GM19452 (cell line): ENCODE measurements around the gene MT1B.

ENCODE experiments used
- ATAC-seq: cut with Tn5 transposase; IDR thresholded peaks from one replicate; pipeline ENCODE4 v1.9.1; 2021; ENCODE audit not compliant: unreplicated experiment

Gene MT1B

DNA sequence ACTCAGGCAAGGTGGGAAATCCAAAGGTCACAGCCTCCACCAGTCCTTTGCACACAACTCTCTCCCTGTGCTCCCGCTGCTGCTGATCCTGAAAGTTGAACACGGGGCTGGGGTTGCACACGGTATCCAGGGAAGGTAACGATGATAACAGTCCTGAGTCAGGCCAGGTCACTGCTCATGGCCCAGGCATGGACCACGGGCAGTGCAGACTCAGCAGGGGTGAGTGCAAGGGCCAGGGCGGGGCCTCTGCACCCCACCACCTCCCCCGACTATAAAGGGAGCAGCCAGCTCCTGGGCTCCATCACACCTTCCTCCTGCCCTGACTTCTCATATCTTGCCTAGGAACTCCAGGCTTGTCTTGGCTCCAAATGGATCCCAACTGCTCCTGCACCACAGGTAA lies at the start of gene MT1B:
MT1B (plus strand) TSS at position 301 of the 400 bp plus-strand sequence; CDS start at position 369, 68 bp downstream.
- ATAC-seq, result no peak

DNA sequence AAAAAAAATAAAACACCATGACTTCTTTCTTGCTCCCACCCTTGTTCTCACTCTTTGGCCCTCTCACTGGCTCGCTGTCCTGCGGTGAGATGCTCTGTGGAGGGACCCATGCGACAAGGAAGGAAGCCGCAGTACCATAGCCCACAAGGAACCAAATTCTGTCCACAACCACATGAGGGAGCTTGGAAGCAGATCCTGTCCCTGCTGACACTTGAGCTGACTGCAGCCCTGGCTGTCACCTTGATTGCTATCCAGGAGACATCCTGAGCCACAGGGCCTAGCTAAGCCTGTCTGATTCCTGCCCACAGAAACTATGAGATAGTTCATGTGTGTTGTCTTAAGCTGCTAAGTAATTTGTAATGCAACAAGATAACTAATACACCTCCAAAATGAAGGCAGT lies 48.1 kb upstream of the MT1B start:
- no peak for ATAC-seq

DNA sequence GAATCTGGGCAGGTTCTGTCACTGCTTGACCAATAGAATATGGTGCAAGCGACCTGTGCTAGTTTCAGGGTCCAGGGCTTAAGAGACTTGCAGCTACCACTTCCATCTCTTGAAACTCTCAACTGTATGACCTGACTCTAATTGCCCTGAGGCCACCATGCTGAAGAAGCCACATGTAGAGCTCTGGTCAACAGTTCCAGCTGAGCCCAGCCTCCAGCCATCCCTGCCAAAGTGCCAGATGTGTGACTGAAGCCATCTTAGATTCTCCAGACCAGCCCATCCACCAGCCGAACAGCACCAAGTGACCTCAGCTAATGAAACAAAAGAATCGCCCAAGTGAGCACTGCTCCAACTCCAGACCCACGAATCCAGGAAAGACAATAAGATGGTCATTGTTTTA lies 46.7 kb upstream of the MT1B start:
- no peak for ATAC-seq

DNA sequence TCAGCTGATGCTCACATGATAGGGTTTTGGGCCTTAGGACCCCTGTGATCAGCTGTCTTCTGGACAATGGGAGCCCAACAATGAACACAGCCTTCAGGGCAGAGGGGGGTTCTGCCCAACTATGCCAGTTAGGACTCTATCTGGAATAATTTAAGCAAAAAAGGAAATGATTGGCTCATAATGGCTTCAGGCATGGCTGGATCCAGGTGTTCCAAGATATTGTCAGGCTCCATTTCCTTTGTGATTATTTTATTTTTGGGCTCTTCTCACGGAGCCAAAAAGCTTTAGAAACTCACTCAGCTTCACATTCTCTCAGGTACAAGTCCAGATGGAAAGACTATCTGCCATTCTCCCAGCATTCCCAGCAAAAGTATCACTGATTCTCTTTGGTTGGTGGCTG lies 46.2 kb upstream of the MT1B start:
- ATAC-seq, result no peak

DNA sequence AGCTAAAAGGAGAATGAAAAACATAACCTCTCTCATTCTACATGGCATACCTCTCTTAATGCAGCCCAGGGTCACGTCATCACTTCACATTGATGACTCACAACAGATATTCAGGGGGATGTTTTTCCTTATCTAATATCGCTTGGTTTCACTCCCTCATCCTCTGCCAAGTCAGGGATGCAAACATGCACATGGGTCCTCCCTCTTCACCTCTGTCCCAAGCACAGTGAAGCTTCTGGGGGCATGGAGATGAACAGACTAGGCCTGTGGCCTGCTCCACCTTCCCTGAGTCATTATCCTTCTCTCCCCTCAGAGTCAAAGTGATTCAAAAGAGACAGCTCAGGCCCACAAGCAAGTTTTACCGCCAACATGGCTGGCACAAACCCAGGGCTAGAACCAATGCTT lies 45.6 kb upstream of the MT1B start:
- no peak for ATAC-seq

GRCh38 chr16:56606476-56607108 lies 45.1 kb upstream of the MT1B start:
- no peak for ATAC-seq

DNA sequence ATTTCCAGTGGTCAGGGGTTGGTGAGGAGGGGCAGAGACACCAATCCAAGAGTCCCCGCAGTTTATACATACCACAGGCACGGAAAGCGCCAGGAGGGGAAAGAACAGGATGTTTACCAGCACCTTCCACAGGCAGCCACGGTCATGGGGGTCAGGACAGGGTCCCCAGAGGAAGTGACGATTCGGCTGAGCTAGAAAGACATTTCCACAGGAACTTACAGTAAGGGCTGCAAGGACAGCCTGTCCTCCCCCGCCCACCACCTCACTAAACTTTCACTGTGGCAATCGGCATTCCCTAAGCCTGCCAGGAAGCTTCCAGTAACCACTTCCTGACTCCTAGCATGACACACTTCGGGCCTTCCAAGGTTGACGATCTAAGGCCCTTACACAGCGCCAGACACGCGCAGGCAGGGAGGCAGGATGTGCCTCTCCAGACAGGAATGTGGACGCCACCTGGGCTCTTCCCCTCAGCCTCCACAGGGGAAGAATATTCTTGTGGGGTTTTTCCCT lies 44.5 kb upstream of the MT1B start:
- ATAC-seq, result no peak

DNA sequence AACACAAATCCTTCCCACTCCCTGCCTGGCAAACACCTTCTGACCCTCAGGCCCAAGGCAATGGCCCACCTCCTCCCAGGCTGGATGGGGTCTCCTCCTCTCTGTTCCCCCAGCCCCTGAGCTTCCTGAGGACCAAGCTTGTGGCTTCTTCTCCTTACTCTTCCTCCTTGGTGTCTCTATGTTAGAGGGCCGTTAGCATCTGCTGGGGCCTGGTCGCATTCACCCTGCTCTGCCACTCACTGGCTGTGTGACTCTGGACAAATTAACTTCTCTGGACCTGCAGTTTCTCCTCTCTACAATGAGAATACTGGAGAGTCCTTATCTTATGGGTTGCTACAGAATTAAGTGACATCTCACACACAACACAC lies 44.0 kb upstream of the MT1B start:
- no peak for ATAC-seq

DNA sequence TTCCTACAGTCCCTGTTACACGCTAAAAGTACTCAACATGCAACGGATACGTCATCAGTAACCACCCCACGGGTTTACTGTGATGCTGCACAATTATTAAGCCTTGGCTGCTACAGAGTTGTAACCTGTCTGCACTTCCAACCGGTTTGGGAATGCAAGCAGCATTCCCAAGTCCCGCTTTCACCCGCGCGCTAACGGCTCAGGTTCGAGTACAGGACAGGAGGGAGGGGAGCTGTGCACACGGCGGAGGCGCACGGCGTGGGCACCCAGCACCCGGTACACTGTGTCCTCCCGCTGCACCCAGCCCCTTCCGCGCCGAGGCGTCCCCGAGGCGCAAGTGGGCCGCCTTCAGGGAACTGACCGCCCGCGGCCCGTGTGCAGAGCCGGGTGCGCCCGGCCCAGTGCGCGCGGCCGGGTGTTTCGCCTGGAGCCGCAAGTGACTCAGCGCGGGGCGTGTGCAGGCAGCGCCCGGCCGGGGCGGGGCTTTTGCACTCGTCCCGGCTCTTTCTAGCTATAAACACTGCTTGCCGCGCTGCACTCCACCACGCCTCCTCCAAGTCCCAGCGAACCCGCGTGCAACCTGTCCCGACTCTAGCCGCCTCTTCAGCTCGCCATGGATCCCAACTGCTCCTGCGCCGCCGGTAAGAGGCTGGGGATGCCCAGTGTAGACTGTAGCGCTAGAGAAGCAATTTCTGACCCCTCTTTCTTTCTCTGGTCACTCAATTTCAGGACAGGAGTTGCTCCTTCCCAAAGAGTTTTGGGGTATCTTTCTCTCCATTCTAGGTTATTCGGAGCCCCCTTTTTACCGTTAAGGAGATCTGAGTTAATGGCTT lies 43.4 kb upstream of the MT1B start, which contains the start of gene MT2A:
MT2A (plus strand) TSS at position 542 of the 833 bp plus-strand sequence; CDS start at position 614, 72 bp downstream.
- peak; percentile 85 for ATAC-seq

DNA sequence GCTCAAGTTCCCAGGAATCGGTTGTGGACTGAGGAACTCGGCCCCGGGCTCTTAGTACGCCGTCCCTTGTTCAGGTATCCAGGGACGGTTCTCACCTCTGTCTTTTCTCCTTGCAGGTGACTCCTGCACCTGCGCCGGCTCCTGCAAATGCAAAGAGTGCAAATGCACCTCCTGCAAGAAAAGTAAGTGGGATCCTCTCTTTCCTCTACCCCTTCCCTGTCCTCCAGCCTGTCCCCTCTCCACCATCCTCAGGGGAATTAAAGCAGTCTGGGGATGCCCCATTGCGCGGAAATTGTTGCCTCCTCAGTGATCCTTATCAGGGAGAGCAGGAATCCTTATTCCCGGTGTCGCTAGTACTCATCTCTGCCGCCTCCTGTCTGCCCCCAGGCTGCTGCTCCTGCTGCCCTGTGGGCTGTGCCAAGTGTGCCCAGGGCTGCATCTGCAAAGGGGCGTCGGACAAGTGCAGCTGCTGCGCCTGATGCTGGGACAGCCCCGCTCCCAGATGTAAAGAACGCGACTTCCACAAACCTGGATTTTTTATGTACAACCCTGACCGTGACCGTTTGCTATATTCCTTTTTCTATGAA lies 42.7 kb upstream of the MT1B start:
- no peak for ATAC-seq

- peak; percentile 50 for ATAC-seq
Measured at GRCh38 chr16:56609463-56609921, 42.2 kb upstream of the MT1B start.

GRCh38 chr16:56610017-56610608 lies 41.6 kb upstream of the MT1B start:
- no peak for ATAC-seq

DNA sequence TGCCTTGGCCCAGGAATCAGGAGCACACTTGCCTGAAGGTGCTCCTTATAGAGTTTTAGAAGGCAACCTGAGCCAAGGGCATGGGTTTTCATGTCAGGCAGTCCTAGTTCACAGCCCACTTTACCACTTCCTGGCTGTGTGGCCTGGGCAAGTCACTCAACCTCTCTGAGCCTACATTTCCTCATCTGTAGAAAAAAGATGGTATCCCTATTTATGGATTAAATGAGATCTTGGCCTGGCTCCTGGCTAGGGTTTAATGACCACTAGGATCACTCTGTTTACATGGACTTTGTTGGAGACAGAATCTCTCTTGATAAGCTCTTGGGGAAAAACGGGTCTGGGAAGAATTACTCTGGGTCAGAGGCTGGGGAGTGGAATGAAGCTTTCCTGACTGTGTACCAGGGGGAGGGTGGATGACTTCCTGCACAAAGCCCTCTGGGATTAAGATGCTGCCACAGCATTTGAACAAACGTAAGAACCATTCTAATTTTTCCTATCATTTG lies 41.0 kb upstream of the MT1B start:
- ATAC-seq, result no peak

DNA sequence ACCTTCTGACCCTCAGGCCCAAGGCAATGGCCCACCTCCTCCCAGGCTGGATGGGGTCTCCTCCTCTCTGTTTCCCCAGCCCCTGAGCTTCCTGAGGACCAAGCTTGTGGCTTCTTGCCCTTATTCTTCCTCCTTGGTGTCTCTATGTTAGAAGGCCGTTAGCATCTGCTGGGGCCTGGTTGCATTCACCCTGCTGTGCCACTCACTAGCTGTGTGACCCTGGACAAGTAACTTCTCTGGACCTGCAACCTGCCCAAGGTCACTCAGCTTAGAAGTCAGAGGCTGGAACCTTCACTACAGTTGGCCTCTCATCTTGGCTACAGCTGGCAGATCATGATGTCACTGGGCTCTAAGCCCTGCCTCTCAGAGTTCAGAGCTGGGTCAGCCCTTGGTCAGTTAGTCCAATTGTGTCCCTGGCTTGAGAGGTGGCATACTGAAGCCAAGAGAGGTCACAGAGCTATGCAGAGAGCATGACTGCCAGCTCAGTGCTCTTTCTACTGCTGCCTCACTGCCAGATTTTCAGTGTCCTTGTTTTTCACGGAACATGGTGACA lies 40.3 kb upstream of the MT1B start:
- ATAC-seq, result no peak

DNA sequence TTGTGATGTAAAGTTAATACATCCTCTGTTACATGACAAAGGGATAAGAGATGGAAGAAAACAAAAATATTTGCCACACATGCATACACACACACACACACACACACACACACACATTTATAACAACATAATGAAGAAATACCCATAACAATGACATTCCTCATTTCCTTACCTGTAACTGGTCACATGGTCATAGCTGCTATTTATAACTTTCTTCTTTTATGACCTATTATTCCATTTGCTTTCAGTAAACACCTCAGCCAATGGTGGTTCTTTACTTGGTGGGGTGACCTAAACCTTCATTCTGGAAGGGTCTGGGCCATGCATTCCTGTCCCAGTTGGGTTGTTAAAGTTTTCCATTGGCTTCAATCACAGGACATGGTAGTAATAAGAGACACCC lies 38.0 kb upstream of the MT1B start:
- no peak for ATAC-seq

DNA sequence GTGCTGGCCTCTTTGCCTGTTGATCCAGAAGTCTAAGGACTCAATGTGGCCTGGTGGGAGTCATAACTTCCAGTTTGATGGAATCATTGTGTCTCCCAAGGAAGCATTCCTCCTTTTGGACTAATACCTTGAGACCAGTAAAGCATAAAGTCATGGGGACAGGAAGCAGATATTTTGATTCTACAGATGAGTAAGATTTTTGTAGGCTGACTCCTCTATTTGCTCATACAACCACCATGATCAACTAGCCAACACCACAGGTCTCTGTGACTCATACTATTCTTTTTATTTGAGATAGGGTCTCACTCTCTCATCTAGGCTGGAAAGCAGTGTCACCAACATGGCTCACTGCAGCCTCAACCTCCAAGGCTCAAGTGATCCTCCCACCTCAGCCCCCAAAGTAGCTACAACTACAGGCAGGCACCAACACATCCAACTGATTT lies 37.1 kb upstream of the MT1B start:
- ATAC-seq, result no peak

DNA sequence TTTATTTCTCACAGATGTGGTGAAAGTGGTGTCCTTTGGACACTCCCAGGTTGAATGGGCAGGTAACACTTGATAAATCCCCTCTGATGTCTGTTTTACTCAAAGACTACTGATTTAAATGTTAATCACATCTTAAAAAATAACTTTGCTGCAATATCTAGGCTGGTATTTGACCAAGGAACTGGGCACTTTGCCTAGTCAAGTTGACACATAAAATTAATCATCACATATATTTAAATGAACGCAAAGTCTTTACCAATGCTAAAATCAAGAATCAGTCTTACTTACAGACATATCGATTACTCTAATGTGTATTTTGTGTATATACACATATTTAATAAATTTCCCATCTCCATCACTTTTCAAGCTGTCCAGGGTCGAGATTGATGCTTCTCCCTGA lies 36.3 kb upstream of the MT1B start:
- ATAC-seq, result no peak

DNA sequence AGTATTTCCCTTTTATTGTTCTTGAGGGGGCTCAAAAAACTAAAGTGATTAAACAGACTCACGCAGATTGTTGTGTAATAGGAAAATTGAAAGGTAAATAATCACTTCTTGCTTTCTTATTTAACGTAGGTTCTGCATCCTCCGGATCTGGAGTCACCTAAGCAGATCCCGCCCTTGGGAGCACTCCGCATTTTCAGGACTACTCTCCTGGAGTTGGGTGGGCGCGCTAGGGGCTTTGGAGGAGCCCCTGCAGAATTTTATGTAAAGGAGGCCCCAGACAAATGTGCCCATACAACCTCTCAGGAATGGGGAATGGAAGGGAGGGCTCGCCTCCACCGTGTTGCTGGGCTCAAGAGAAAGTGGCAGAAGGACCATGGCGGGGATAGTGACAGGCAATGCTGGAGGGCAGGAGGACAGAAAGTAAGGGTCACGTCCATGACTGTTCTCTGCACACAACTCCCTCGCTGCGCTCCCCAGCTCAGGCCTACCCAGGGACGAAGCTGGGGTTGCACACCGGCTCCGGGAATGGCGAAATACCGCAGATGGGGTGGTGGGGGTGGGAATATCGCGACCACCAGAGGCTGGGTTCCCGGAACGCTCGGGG lies 35.0 kb upstream of the MT1B start:
- no peak for ATAC-seq

DNA sequence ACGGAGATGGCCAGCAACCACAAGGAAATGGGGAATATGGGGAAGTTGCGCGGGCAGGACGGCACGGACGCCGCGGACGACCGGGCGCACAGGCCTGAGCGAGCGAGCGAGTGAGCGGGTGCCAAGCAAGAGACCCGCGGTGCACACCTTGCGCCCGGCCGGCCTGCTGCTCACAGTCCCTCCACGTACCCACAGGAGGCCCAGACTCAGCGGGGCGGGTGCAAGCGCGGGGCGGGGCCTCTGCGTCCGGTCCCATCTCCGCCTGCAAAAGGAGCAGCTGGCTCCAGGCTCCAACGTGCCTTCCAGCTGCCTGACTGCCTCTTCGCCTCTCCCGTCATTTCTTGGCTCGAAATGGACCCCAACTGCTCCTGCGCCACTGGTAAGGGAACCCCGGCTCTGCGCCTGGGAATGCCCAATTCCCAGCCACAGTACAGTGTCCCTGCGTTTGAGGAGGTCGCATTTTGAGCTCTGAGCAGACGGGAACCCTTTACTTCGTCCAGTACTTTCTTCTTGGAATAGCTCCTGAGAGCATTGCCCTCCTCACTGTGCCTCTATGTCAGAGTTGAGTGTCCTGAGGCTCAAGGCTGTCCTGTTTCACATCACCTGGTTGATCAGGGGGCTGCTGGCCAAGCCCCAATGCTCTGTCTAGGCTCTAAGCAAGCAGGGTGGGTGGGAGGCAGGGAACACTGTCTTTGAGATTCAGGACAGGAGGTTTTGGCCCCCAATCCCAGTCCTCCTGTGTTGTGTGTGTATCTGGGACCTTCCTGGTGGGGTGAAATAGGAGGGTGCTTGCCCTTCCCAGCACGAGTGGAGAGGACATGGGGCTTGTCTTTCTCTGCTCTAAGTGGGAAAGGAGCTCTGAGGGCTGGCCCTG lies 34.2 kb upstream of the MT1B start:
- ATAC-seq, result no peak
